SK-N-SH treated with all-trans-retinoic acid at 6 μM for 48 hours (cell line): ENCODE results near the gene C5.

ENCODE experiments used
- ATAC-seq: fragments of 200-7000 bp; cut with Tn5 transposase; 3 replicates; pipeline ENCODE4 v1.9.1; 2020; ENCODE audit warnings: mild to moderate bottlenecking, moderate library complexity
- CREB5 ChIP-seq: fragments of 250-450 bp; sonication (Bioruptor Pico); IDR thresholded peaks from 2 replicates; pipeline ENCODE4 v1.5.1; 2020; ENCODE audit warnings: low read depth, mild to moderate bottlenecking, moderate library complexity
- CSDC2 ChIP-seq: fragments of 250-450 bp; sonication (Bioruptor Pico); IDR thresholded peaks from 2 replicates; pipeline ENCODE4 v1.5.0; 2020; ENCODE audit warnings: mild to moderate bottlenecking, moderate library complexity
- ESRRG ChIP-seq: fragments of 250-450 bp; sonication (Bioruptor Pico); IDR thresholded peaks from 2 replicates; pipeline ENCODE4 v1.6.1; 2021; ENCODE audit warnings: mild to moderate bottlenecking
- GLIS3 ChIP-seq: fragments of 250-450 bp; sonication (Bioruptor Pico); IDR thresholded peaks from 2 replicates; pipeline ENCODE4 v1.5.0; 2020; ENCODE audit warnings: mild to moderate bottlenecking, moderate library complexity
- ISL1 ChIP-seq: fragments of 250-450 bp; sonication (Bioruptor Pico); IDR thresholded peaks from 2 replicates; pipeline ENCODE4 v2.1.2; 2022; ENCODE audit warnings: mild to moderate bottlenecking, moderate library complexity
- OSR1 ChIP-seq: fragments of 250-450 bp; sonication (Bioruptor Pico); IDR thresholded peaks from 2 replicates; pipeline ENCODE4 v1.8.0; 2022; ENCODE audit warnings: moderate library complexity, mild to moderate bottlenecking, inconsistent platforms
- PATZ1 ChIP-seq: fragments of 250-450 bp; sonication (Bioruptor Pico); IDR thresholded peaks from 2 replicates; pipeline ENCODE4 v1.8.0; 2020; ENCODE audit warnings: mild to moderate bottlenecking, moderate library complexity, borderline replicate concordance
- POU6F1 ChIP-seq: fragments of 250-450 bp; sonication (Bioruptor Pico); IDR thresholded peaks from 2 replicates; pipeline ENCODE4 v1.8.0; 2021; ENCODE audit warnings: low read depth, mild to moderate bottlenecking, moderate library complexity, borderline replicate concordance
- PPARA ChIP-seq: fragments of 250-450 bp; sonication (Bioruptor Pico); IDR thresholded peaks from 2 replicates; pipeline ENCODE4 v1.5.0; 2020; ENCODE audit warnings: mild to moderate bottlenecking, borderline replicate concordance
- RARB ChIP-seq: fragments of 250-450 bp; sonication (Bioruptor Pico); IDR thresholded peaks from 2 replicates; pipeline ENCODE4 v1.8.0; 2021; ENCODE audit warnings: mild to moderate bottlenecking, moderate library complexity
- SNAI2 ChIP-seq: fragments of 250-450 bp; sonication (Bioruptor Pico); IDR thresholded peaks from 2 replicates; pipeline ENCODE4 v1.5.0; 2020; ENCODE audit warnings: mild to moderate bottlenecking, moderate library complexity
- TCF4 ChIP-seq: fragments of 250-450 bp; sonication (Bioruptor Pico); IDR thresholded peaks from 2 replicates; pipeline ENCODE4 v1.8.0; 2021; ENCODE audit warnings: mild to moderate bottlenecking, moderate library complexity, borderline replicate concordance
- TOX ChIP-seq: fragments of 250-450 bp; sonication (Bioruptor Pico); IDR thresholded peaks from 2 replicates; pipeline ENCODE4 v1.8.0; 2021; ENCODE audit warnings: mild to moderate bottlenecking, moderate library complexity, borderline replicate concordance
- ZC3H10 ChIP-seq: fragments of 250-450 bp; sonication (Bioruptor Pico); IDR thresholded peaks from 2 replicates; pipeline ENCODE4 v1.5.1; 2021; ENCODE audit warnings: mild to moderate bottlenecking, moderate library complexity
- ZFP3 ChIP-seq: fragments of 250-450 bp; sonication (Bioruptor Pico); IDR thresholded peaks from 2 replicates; pipeline ENCODE4 v1.5.0; 2020; ENCODE audit warnings: mild to moderate bottlenecking, moderate library complexity
- ZFP30 ChIP-seq: fragments of 450-650 bp; formaldehyde crosslinking; IDR thresholded peaks from 2 replicates; pipeline ENCODE4 v1.5.0; 2022; ENCODE audit warnings: mild to moderate bottlenecking, moderate library complexity
- ZNF565 ChIP-seq: fragments of 450-650 bp; formaldehyde crosslinking; conservative IDR thresholded peaks from 2 replicates; pipeline ENCODE4 v1.5.0; 2020; ENCODE audit warnings: low read depth, mild to moderate bottlenecking, moderate library complexity
- ZNF70 ChIP-seq: fragments of 450-650 bp; formaldehyde crosslinking; IDR thresholded peaks from 2 replicates; pipeline ENCODE4 v1.5.0; 2020; ENCODE audit warnings: mild to moderate bottlenecking, moderate library complexity
- ZNF8 ChIP-seq: fragments of 450-650 bp; formaldehyde crosslinking; IDR thresholded peaks from 2 replicates; pipeline ENCODE4 v1.5.0; 2020; ENCODE audit warnings: mild to moderate bottlenecking, moderate library complexity
- TF ChIP-seq, protein P1 (sequence below): fragments of 250-450 bp; sonication (Bioruptor Pico); IDR thresholded peaks from 2 replicates; pipeline ENCODE4 v1.5.1; 2021; ENCODE audit warnings: mild to moderate bottlenecking, moderate library complexity
- TF ChIP-seq, protein P2 (sequence below): fragments of 250-450 bp; sonication (Bioruptor Pico); IDR thresholded peaks from 2 replicates; pipeline ENCODE4 v1.5.0; 2020; ENCODE audit warnings: mild to moderate bottlenecking, moderate library complexity

C5 gene

GRCh38 chr9:120904061-120904977 lies 145.8 kb downstream of the C5 start:
- ATAC-seq = no peak
- TF ChIP-seq TCF4 (no peak), PATZ1 (CRISPR knock-in tag) (no peak), POU6F1 (CRISPR knock-in tag) (no peak), CSDC2 (CRISPR knock-in tag) (no peak), ZFP3 (CRISPR knock-in tag) (no peak), ZNF565 (CRISPR knock-in tag) (no peak), OSR1 (CRISPR knock-in tag) (no peak), ZFP30 (CRISPR knock-in tag) (no peak), SNAI2 (CRISPR knock-in tag) (no peak), CREB5 (CRISPR knock-in tag) (no peak), ISL1 (CRISPR knock-in tag) (no peak), ZC3H10 (no peak), RARB (CRISPR knock-in tag) (no peak)
- TF ChIP-seq, protein P1, sequence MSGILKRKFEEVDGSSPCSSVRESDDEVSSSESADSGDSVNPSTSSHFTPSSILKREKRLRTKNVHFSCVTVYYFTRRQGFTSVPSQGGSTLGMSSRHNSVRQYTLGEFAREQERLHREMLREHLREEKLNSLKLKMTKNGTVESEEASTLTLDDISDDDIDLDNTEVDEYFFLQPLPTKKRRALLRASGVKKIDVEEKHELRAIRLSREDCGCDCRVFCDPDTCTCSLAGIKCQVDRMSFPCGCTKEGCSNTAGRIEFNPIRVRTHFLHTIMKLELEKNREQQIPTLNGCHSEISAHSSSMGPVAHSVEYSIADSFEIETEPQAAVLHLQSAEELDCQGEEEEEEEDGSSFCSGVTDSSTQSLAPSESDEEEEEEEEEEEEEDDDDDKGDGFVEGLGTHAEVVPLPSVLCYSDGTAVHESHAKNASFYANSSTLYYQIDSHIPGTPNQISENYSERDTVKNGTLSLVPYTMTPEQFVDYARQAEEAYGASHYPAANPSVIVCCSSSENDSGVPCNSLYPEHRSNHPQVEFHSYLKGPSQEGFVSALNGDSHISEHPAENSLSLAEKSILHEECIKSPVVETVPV (CRISPR knock-in tag) = no peak
- TF ChIP-seq, all 23 proteins: peak for 0

DNA sequence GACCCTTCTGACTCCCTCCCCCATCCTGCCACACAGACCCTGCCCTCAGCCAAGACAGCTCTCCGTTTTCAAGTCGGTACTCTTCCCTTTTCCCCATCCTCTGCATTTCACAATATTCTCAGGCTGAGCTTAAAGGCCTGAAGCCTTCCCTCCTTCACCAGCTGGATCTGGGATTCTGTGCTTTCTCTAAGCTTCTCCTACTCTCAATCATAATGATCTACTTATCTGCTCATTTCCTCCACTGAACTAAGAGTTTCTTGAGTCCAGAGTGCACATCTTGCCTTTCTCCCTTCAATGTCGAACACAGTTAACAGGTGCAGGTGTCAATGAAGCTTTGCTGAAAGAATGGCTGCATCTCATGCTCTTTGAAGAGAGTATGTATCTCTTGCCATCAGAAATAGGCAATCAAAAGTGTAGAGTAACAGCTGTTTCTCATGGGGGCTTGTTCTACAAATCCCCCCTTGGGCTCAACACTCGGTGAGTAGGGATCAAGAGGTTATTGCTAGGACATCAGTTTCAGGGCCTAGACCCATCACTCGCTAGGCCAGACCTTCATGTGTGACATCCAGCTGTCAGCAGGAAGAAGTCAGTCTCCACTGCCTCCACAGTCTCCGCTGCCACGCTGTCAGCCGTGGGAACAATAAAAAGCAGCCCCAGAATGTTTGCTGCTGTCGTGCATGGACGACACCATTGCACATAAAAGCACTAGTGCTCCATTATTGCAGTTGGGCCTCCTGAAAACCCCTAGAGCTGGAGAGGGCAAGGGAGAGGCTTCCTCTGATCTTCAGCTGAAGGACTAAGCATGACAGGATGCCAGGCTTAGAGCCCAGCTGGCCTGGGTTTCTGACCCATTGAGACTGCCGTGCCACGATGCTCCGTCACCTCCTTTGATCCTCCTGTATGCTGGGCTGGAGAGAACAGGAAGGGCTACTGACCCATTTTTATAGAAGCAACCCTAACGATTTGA lies 147.2 kb downstream of the C5 start:
- no peak for ATAC-seq
- TF ChIP-seq TOX (CRISPR knock-in tag) (no peak), CSDC2 (CRISPR knock-in tag) (no peak), ZNF565 (CRISPR knock-in tag) (no peak), PPARA (CRISPR knock-in tag) (no peak), GLIS3 (CRISPR knock-in tag) (no peak), ZNF70 (CRISPR knock-in tag) (no peak), TCF4 (no peak), ZC3H10 (no peak), ZFP3 (CRISPR knock-in tag) (no peak), ZFP30 (CRISPR knock-in tag) (no peak), CREB5 (CRISPR knock-in tag) (no peak), ISL1 (CRISPR knock-in tag) (no peak), SNAI2 (CRISPR knock-in tag) (no peak), ZNF8 (CRISPR knock-in tag) (no peak), ESRRG (CRISPR knock-in tag) (no peak), PATZ1 (CRISPR knock-in tag) (no peak)
- TF ChIP-seq, protein P2, sequence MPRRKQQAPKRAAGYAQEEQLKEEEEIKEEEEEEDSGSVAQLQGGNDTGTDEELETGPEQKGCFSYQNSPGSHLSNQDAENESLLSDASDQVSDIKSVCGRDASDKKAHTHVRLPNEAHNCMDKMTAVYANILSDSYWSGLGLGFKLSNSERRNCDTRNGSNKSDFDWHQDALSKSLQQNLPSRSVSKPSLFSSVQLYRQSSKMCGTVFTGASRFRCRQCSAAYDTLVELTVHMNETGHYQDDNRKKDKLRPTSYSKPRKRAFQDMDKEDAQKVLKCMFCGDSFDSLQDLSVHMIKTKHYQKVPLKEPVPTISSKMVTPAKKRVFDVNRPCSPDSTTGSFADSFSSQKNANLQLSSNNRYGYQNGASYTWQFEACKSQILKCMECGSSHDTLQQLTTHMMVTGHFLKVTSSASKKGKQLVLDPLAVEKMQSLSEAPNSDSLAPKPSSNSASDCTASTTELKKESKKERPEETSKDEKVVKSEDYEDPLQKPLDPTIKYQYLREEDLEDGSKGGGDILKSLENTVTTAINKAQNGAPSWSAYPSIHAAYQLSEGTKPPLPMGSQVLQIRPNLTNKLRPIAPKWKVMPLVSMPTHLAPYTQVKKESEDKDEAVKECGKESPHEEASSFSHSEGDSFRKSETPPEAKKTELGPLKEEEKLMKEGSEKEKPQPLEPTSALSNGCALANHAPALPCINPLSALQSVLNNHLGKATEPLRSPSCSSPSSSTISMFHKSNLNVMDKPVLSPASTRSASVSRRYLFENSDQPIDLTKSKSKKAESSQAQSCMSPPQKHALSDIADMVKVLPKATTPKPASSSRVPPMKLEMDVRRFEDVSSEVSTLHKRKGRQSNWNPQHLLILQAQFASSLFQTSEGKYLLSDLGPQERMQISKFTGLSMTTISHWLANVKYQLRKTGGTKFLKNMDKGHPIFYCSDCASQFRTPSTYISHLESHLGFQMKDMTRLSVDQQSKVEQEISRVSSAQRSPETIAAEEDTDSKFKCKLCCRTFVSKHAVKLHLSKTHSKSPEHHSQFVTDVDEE (CRISPR knock-in tag) = no peak
- TF ChIP-seq, protein P1 (CRISPR knock-in tag) = no peak
